ENCODE data around the gene ENOX1. TPM values are rescaled to one million over a fixed set of nuclear protein-coding genes. Genes with fewer than 3 reads are reported as not detected.
"Not testable (repeated sequence)": the region's sequence is repeated elsewhere in the genome, so short reads cannot be mapped to it uniquely, and the experiment has no call there.

ENOX1 gene
- total RNA-seq, 2 experiments from 2014 or later, result 0.07 to 0.19 TPM

DNA sequence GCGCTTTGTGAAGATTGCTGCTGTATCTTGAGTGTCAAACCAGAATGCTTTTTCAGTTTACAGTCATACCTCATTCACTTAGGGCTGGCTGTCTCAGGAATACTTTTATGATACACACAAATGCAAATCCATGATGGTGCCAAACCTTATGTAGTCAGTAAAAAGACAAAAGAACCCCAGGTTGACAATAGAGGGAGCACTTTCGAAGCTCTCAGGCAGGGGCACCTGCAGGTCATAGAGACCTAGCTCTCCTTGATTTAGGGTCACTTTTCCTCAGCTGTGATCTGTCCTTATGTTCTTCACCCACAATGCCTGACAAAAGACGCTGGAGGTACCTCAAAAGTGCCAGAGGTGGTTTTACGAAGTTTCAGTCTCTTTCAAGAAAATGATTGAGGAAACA is 591.2 kb downstream of the ENOX1 start:
- no peaks in the 10 kb centered on the region for H3K36me3 Mint-ChIP-seq (ENCODE audit: low read depth)
- DNase-seq, result no peak
- peaks cover 10% of the 10 kb centered on the region for H3K27me3 Mint-ChIP-seq
- ChIA-PET POLR2A (no interaction called here), CTCF (interaction anchor here (0.6 kb wide), 1 partner anchor 12 kb away, joined by 3 read pairs; no protein-coding TSS in a partner anchor)
- no peak overlapping the region for H3K27ac Mint-ChIP-seq
- H3K4me3 Mint-ChIP-seq, result no peak overlapping the region
- no peaks in the 10 kb centered on the region for H3K9me3 Mint-ChIP-seq
- no peaks in the 10 kb centered on the region for H3K4me1 Mint-ChIP-seq

DNA sequence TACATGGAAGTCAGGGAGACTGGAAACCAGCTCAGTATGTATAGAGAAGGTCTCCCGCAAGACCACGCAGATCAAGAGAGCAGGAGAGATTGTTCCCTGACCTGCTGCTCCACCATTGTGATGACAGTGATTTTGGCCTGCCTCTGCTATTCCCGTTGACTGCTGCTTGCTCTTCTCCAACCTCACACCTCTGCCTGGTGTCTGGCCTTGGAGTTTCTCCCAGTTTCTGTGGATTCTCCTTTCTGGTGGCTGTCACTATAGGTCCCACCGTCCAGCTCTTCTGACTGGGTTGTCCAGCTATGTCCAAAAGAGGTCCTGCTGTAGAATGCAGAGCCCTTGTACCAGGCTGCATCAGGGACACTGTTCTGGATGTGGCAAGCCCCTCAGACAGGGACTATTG is 591.7 kb downstream of the ENOX1 start:
- H3K4me3 Mint-ChIP-seq, result no peak overlapping the region
- CTCF ChIA-PET, result no interaction called here
- POLR2A ChIA-PET, result no interaction called here
- H3K27ac Mint-ChIP-seq, result no peak overlapping the region
- DNase-seq, result no peak
- H3K9me3 Mint-ChIP-seq, result no peaks in the 10 kb centered on the region
- no peaks in the 10 kb centered on the region for H3K4me1 Mint-ChIP-seq
- peaks cover 10% of the 10 kb centered on the region for H3K27me3 Mint-ChIP-seq
- no peaks in the 10 kb centered on the region for H3K36me3 Mint-ChIP-seq (ENCODE audit: low read depth)

- Mint-ChIP-seq H3K36me3 (ENCODE audit: low read depth) (no peaks in the 10 kb centered on the region), H3K4me3 (no peak overlapping the region), H3K4me1 (no peaks in the 10 kb centered on the region), H3K9me3 (no peaks in the 10 kb centered on the region), H3K27me3 (peaks cover 10% of the 10 kb centered on the region), H3K27ac (no peak overlapping the region)
- DNase-seq, result no peak
- CTCF ChIA-PET, result no interaction called here
- POLR2A ChIA-PET, result no interaction called here
These were observed 592.9 kb downstream of the ENOX1 start for GRCh38 chr13:43193789-43194420.

DNA sequence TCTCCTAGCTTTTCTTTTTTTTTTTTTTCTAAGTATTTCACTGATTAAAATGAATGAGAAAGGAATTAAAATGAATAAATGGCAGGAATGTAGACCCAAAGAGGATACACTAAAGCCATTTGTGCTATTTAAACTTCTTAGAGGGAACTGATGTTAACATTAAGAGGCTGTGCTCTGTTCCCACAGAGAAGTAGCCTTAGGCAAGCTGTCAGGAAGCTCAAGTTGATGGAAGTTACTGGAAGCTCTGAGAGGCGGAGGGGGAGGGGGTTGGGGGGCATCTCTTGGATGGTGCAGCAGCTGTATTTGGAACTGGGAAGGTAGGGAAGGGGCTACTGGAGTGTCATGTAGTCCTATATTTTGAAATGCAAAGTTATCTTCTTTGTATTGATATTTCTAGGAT is 595.2 kb downstream of the ENOX1 start:
- no peak for DNase-seq
- H3K36me3 Mint-ChIP-seq (ENCODE audit: low read depth), result no peaks in the 10 kb centered on the region
- no peak overlapping the region for H3K4me3 Mint-ChIP-seq
- CTCF ChIA-PET, result interaction anchor here (0.6 kb wide), 1 partner anchor 498 kb away, joined by 3 read pairs; no protein-coding TSS in a partner anchor
- no peaks in the 10 kb centered on the region for H3K9me3 Mint-ChIP-seq
- H3K4me1 Mint-ChIP-seq, result no peaks in the 10 kb centered on the region
- H3K27ac Mint-ChIP-seq, result no peak overlapping the region
- POLR2A ChIA-PET, result no interaction called here
- peaks cover 4% of the 10 kb centered on the region for H3K27me3 Mint-ChIP-seq

GRCh38 chr13:43185226-43185625 is 601.5 kb downstream of the ENOX1 start:
- Mint-ChIP-seq H3K4me3 (no peak overlapping the region), H3K9me3 (peaks cover 2% of the 10 kb centered on the region), H3K36me3 (ENCODE audit: low read depth) (no peaks in the 10 kb centered on the region), H3K27ac (no peak overlapping the region), H3K27me3 (peaks cover 2% of the 10 kb centered on the region), H3K4me1 (no peaks in the 10 kb centered on the region)
- CTCF ChIA-PET, result no interaction called here
- no peak for DNase-seq
- POLR2A ChIA-PET, result no interaction called here

GRCh38 chr13:43180837-43181236 is 605.9 kb downstream of the ENOX1 start:
- no peak overlapping the region for H3K4me3 Mint-ChIP-seq
- no peaks in the 10 kb centered on the region for H3K4me1 Mint-ChIP-seq
- H3K9me3 Mint-ChIP-seq, result peaks cover 5% of the 10 kb centered on the region
- H3K36me3 Mint-ChIP-seq (ENCODE audit: low read depth), result peaks cover 1% of the 10 kb centered on the region
- H3K27me3 Mint-ChIP-seq, result peaks cover 7% of the 10 kb centered on the region
- ChIA-PET POLR2A (no interaction called here), CTCF (no interaction called here)
- no peak overlapping the region for H3K27ac Mint-ChIP-seq
- no peak for DNase-seq

- Mint-ChIP-seq H3K4me1 (no peaks in the 10 kb centered on the region), H3K36me3 (ENCODE audit: low read depth) (peaks cover 1% of the 10 kb centered on the region), H3K27ac (no peak overlapping the region), H3K9me3 (peaks cover 5% of the 10 kb centered on the region), H3K27me3 (peaks cover 7% of the 10 kb centered on the region), H3K4me3 (no peak overlapping the region)
- DNase-seq, result no peak
- ChIA-PET POLR2A (no interaction called here), CTCF (no interaction called here)
These were observed 606.6 kb downstream of the ENOX1 start for GRCh38 chr13:43180036-43180660.

DNA sequence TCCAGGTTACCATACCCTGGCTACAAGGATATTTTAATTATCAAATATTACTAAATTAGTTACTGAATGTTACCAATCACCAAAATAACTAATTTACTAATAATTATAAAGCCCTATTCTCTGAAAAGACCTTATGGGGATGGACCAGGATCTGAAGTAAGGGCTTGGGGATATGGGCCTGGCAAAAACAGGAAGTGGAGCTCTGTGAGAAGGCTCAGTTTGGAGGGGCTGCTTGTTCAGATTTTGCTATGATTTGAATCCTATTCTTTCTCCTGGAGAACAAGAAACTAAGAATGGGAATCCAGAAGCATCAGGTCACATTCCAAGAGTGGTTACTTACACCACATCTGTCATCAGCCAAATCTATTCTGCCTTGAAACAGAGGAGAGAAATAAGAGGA is 615.3 kb downstream of the ENOX1 start:
- no peak for DNase-seq
- Mint-ChIP-seq H3K4me1 (no peaks in the 10 kb centered on the region), H3K9me3 (no peaks in the 10 kb centered on the region), H3K27ac (no peak overlapping the region), H3K4me3 (no peak overlapping the region), H3K27me3 (peaks cover 10% of the 10 kb centered on the region), H3K36me3 (ENCODE audit: low read depth) (no peaks in the 10 kb centered on the region)
- POLR2A ChIA-PET, result interaction anchor here (0.6 kb wide), 1 partner anchor 219 kb away, joined by 3 read pairs; no protein-coding TSS in a partner anchor
- CTCF ChIA-PET, result no interaction called here

GRCh38 chr13:43170506-43170905 is 616.3 kb downstream of the ENOX1 start:
- POLR2A ChIA-PET, result no interaction called here
- H3K36me3 Mint-ChIP-seq (ENCODE audit: low read depth), result no peaks in the 10 kb centered on the region
- H3K4me3 Mint-ChIP-seq, result no peak overlapping the region
- peaks cover 3% of the 10 kb centered on the region for H3K9me3 Mint-ChIP-seq
- no peak overlapping the region for H3K27ac Mint-ChIP-seq
- CTCF ChIA-PET, result no interaction called here
- no peaks in the 10 kb centered on the region for H3K4me1 Mint-ChIP-seq
- H3K27me3 Mint-ChIP-seq, result peaks cover 6% of the 10 kb centered on the region
- DNase-seq, result no peak

- H3K4me3 Mint-ChIP-seq; H3K9me3 Mint-ChIP-seq; H3K4me1 Mint-ChIP-seq; POLR2A ChIA-PET; CTCF ChIA-PET; H3K36me3 Mint-ChIP-seq (ENCODE audit: low read depth); DNase-seq; H3K27ac Mint-ChIP-seq; H3K27me3 Mint-ChIP-seq: not testable (repeated sequence)
These were observed 618.3 kb downstream of the ENOX1 start for GRCh38 chr13:43168434-43168833.

DNA sequence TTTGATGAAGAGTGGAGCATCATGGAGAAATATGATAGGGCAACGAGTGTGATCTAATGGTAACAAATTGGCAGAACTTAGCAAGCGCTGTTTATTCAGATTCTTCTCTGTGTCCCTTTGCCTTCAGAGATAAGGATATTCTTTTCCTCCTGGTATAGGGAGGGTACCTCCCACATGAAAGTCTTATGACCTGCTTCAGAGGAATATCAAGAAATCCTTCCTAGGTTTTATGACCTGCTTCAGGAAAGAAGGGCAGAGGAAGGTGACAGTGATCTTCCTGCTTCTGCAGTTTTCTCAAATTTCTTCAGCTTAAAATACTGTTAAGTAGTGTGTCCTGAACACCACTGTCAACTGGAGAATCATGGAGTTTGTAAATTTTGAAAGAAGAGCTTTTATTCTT is 619.0 kb downstream of the ENOX1 start:
- H3K9me3 Mint-ChIP-seq, result peaks cover 9% of the 10 kb centered on the region
- H3K4me3 Mint-ChIP-seq, result no peak overlapping the region
- POLR2A ChIA-PET, result no interaction called here

GRCh38 chr13:43166644-43167457 is 619.9 kb downstream of the ENOX1 start:
- CTCF ChIA-PET, result no interaction called here
- Mint-ChIP-seq H3K27ac (no peak overlapping the region), H3K36me3 (ENCODE audit: low read depth) (no peaks in the 10 kb centered on the region), H3K9me3 (peaks cover 9% of the 10 kb centered on the region), H3K4me1 (no peaks in the 10 kb centered on the region), H3K4me3 (no peak overlapping the region), H3K27me3 (no peaks in the 10 kb centered on the region)
- POLR2A ChIA-PET, result no interaction called here
- no peak for DNase-seq

More for the DNA sequence above, 619.0 kb downstream of the ENOX1 start:
- H3K27ac Mint-ChIP-seq, result no peak overlapping the region
- no peaks in the 10 kb centered on the region for H3K4me1 Mint-ChIP-seq
- H3K36me3 Mint-ChIP-seq (ENCODE audit: low read depth), result no peaks in the 10 kb centered on the region
- H3K27me3 Mint-ChIP-seq, result no peaks in the 10 kb centered on the region
- DNase-seq, result no peak
- CTCF ChIA-PET, result no interaction called here
